T-helper 22 cell (primary cell): Measurements from ENCODE around the gene ESPNL.
"Not testable (repeated sequence)": the region's sequence is repeated elsewhere in the genome, so short reads cannot be mapped to it uniquely, and the experiment has no call there.

Source experiments
- DNase-seq: peaks from one replicate; pipeline ENCODE4 v3.0.0-alpha.2; 2020; ENCODE audit warnings: low read depth

The ESPNL gene, protein sequence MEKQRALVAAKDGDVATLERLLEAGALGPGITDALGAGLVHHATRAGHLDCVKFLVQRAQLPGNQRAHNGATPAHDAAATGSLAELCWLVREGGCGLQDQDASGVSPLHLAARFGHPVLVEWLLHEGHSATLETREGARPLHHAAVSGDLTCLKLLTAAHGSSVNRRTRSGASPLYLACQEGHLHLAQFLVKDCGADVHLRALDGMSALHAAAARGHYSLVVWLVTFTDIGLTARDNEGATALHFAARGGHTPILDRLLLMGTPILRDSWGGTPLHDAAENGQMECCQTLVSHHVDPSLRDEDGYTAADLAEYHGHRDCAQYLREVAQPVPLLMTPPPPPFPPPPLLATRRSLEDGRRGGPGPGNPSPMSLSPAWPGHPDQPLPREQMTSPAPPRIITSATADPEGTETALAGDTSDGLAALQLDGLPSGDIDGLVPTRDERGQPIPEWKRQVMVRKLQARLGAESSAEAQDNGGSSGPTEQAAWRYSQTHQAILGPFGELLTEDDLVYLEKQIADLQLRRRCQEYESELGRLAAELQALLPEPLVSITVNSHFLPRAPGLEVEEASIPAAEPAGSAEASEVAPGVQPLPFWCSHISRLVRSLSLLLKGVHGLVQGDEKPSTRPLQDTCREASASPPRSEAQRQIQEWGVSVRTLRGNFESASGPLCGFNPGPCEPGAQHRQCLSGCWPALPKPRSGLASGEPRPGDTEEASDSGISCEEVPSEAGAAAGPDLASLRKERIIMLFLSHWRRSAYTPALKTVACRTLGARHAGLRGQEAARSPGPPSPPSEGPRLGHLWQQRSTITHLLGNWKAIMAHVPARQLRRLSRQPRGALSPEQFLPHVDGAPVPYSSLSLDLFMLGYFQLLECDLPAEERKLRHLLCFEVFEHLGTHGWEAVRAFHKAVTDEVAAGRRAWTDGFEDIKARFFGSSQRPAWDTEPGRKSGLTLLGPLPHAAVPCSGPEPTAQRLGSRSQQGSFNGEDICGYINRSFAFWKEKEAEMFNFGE

GRCh38 chr2:238100049-238100820 is at the start of gene ESPNL:
ESPNL (plus strand) TSS chr2:238100340; CDS start chr2:238100420, 80 bp downstream.
- DNase-seq, result no peak

- no peak for DNase-seq
These were observed 46.9 kb upstream of the ESPNL start for GRCh38 chr2:238053191-238053776.

GRCh38 chr2:238055841-238056240 is 44.3 kb upstream of the ESPNL start:
- no peak for DNase-seq

DNA sequence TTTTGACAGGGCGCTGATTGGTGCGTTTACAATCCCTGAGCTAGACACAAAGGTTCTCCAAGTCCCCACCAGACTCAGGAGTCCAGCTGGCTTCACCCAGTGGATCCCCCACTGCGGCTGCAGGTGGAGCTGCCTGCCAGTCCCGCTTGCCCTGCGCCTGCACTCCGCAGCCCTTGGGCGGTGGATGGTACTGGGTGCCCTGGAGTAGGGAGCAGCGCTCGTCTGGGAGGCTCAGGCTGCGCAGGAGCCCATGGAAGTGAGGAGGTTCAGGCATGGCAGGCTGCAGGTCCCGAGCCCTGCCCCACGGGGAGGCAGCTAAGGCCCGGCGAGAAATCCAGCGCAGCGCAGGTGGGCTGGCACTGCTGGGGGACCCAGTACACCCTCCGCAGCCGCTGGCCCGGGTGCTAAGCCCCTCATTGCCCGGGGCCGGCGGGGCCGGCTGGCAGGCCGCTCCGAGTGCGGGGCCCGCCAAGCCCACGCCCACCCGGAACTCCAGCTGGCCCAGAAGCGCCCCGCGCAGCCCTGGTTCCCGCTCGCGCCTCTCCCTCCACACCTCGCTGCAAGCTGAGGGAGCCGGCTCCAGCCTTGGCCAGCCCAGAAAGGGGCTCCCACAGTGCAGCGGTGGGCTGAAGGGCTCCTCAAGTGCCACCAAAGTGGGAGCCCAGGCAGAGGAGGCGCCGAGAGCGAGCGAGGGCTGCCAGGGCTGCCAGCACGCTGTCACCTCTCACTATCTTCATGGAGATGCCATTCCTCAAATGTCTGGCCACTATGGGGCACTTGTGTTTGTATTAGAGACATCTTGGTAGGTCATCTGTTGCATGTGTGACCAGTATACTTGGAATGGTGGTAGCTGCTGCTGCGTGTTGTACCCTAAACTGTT is 42.2 kb upstream of the ESPNL start:
- DNase-seq, result not testable (repeated sequence)

- no peak for DNase-seq
These were observed 40.6 kb upstream of the ESPNL start for GRCh38 chr2:238059505-238059904.

DNA sequence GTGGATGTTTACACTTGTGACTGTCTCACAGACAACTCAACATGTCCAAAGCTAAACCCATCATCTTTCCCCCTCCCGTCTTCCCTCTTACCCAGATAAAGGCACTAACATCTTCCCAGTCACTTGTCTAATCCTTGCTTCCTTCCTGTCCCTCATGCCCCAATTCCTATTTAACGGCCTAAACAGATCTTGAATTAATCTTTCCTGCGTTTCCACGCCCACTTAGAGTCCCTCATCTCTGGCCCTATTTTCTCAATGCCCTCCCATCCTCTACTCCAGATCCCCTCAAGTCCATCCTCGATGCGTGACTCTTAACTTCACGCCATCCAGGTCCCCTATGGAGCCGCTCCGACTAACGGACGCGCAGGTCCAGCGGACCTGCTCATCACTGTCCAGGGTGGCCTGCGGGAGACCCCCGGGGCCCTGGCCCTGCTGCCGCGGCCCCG is 40.0 kb upstream of the ESPNL start:
- no peak for DNase-seq

DNA sequence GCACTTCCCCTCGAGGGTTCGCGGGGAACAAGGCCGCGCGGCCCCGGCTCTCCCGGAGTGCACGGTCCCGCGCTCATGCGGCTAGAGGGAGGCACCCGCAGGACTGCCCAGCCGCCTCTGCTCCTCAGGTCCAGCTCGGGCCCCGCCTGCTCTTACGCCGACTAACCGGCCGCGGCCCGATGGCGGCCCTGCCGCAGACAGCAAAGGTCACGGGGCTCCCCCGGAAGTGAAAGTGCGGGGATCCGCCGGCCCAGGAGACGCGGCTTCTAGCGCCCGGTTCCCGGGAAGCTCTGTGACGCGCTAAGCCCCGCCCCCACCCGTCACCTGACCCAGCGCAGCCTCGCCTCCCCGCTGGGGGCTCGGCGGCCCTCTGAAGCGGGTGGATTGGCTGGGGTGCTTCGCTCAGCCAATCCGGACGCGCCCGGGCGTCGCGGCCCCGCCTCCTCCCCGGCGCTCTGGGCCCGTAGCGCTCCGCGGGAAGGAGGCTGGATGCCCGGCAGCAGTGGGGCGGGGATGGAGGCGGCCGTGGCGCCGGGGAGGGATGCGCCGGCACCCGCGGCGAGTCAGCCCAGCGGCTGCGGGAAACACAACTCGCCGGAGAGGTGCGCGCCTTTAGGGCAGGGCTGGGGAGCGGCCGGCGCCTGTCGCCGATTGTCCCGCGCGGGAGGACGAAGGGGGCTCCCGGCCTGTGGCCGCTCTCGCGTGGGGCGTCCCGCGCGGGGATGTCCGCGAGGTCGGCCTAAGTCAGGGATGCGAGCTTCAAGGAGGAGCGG is 39.4 kb upstream of the ESPNL start, which contains the start of gene SCLY:
Gene SCLY (plus strand): TSS at position 460 of the 773 bp plus-strand sequence. CDS start 54 bp downstream, at position 514.
- peak; percentile 94 for DNase-seq

DNA sequence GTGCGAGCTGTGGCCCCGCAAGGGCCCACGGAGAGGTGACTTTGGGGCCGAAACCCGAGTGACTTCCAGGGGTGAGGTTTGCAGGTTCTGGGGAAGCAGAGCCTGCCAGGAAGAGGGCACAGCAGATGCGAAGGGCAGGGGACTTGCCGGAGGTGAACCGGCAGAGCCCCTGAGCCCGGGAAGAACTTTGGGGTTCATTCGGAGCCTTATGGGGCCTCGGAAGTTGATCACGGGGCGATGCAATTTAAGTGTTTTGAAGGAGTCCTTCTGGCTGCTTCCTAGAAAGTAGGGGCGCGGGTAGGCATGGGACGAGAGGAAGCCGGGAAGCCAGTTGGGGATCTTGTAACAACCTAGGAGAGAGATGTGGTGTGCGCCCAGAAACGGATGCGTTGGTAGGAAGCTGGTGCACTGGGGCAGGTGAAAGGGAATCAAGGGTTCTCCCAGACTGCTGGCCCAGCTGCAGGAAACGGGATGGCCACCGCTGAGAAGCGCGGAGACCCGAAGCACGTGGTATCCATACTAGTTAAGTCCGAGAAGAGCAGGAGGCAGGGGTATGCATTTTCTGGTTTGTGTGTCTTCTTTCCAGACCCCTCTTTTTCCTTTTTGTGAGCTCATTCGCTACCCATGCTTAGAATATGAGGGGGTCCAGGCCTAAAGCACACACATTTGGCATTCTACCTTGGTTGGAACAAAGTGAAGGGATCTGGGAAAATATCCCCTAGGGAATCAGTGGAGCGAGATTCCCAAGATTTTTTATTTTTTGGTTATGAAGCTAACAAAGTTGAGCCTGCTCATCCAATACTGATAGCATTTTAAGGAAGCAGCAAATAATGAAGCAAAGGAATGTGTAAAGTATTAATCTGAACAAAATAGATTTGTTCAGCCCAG is 38.6 kb upstream of the ESPNL start:
- no peak for DNase-seq

DNA sequence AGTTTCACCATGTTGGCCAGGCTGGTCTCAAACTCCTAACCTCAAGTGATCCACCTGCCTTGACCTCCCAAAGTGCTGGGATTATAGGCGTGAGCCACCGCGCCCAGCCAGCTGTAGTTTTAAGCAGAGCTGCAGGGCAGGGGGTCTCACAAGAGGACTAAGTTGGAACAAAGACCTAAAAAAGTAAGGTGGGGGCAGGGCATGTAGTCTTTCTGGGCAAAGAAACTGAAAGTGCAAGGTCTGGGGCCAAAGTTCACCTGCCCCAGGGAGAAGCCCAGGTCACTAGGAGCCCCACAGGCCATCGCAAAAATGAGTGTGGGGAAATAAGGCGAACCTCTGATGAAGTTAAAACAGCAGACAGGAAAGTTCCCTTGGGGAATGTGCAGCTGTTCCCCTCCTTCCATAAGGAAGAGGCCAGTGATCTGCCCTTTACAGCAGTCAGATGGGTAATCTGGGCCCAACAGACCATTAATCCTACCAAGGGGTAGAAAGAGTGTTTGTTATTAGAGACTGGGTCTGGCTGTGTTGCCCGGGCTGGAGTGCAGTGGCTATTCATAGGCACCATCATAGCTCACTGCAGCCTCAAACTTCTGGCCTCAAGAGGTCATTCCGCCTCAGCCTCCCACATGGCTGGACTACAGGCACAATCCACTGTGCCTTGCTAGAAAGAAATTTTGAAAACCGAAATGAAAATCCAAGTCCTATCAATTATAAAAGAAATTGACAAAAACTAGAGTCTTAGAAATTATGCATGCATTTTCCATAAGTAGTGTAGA is 36.5 kb upstream of the ESPNL start:
- DNase-seq, result no peak

GRCh38 chr2:238064376-238064775 is 35.8 kb upstream of the ESPNL start:
- no peak for DNase-seq

DNA sequence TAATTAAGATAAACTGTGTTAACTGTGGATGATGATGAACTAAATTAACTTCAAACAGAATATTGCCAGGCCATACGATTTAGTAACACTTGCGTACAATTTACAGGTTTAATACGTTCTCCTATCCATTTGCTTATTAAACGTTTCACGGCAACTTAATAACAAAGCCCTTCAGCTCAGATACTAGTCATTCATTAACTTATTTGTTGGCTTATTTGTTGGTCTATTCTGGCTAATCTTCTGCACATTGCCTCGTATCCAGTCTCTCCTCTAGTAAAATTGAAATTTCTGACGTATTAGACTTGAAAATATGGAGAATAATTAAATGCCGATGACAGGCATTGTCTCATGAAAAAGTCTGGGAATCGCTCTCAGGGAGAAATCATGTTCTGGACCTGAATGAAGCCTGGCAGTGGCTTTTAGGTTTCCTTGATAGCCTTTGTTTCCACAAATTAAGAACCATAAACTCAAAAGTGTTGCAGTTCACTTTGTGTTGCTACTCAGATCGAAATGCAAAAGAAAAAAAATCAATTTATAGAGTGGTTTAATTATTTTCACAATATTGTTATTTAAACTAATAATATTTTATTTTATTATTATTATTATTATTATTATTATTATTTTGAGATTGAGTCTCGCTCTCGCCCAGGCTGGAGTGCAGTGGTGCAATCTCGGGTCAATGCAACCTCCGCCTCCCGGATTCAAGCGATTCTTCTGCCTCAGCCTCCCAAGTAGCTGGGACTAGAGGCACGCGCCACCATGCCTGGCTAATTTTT is 34.9 kb upstream of the ESPNL start:
- DNase-seq, result no peak

DNA sequence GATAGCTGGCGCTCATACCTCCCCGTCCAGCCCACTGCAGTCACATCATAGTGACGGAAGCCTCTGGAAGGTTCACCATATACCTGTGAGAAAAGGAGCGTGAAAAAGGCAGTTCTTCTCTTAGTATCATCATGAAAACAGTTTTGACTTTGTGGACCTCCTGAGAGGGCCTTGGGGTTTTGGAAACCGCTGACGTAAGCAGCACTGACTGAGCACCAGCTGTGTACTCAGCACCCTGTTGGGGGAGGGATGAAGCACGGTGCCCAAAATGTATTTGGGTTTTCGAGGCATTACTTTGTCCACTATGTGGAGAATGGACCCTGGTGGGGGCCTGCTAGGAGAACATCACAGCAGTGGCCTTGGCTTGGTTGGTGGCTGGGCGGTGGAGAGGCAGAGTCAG is 33.9 kb upstream of the ESPNL start:
- no peak for DNase-seq

DNA sequence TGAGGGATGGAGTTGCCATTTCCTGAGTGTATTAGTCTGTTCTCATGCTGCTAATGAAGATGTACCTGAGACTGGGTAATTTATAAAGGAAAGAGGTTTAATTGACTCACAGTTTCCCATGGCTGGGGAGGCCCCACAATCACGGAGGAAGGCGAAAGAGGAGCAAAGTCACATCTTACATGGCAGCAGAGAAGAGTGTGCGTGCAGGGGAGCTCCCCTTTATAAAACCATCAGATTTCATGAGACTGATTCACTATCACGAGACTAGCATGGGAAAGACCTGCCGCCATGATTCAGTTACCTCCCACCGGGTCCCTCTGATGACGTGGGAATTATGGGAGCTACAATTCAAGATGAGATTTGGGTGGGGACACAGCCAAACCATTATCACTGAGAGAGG is 33.4 kb upstream of the ESPNL start:
- DNase-seq, result not testable (repeated sequence)

GRCh38 chr2:238067939-238068338 is 32.2 kb upstream of the ESPNL start:
- no peak for DNase-seq

DNA sequence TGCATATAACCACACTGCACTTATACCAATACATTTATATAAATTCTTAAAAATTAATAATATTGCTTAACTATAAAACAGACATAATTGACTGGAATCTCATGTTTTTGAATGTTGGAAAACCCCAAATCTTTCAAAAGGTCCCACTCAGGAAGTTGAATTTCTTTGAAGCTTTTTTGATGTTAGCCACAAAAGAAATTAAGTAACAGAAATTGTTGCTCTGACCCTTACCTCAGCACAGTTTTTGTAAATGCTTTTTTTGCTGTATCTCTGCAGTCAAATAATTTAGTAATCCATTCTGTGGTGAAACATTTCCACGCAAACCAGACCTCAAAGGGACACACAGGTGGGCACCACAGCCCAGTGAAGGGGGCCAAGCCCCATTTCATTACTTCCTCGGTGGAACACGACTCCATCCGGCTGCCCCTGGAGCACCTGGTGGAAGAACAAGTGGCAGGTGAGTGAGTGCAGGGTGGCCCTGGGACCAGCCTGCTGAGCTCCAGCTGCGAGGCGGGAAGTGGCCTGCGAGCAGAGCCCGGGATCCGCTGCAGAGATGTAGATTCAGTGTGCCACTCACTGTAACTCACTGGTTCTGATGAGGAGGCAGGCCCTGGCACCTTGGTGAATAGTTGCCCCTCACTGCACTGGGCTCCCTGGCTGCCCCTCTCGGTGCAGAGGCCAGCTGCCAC is 31.0 kb upstream of the ESPNL start:
- no peak for DNase-seq

- DNase-seq, result no peak
These were observed 30.3 kb upstream of the ESPNL start for GRCh38 chr2:238069877-238070276.
